B cell (primary cell): Measurements from ENCODE around the gene PCSK9. TPM values are rescaled to one million over a fixed set of nuclear protein-coding genes. Genes with fewer than 3 reads are reported as not detected.

Experiments
- ATAC-seq: fragments of 200-7000 bp; cut with Tn5 transposase; one replicate; pipeline ENCODE4 v1.10.0; 2021; ENCODE audit warnings: low read depth, mild to moderate bottlenecking, moderate number of reproducible peaks, moderate library complexity
- CTCF ChIA-PET: fragments of 350-600 bp; sonication (Branson Sonifier 250); formaldehyde crosslinking; loops from one replicate; lab custom pipeline; 2021; ENCODE audit warnings: antibody characterized with exemption, inconsistent platforms; lab: Charles Lee
- POLR2A ChIA-PET: fragments of 350-600 bp; sonication (Branson Sonifier 250); formaldehyde crosslinking; loops from one replicate; lab custom pipeline; 2021; ENCODE audit warnings: antibody characterized with exemption; lab: Charles Lee
- DNase-seq: peaks from one replicate; pipeline ENCODE4 v3.0.0; 2013
- H2AFZ ChIP-seq: 2 replicates; pipeline ENCODE4 v1.6.1; 2012; ENCODE audit warnings: mild to moderate bottlenecking, low read depth, low read length; ENCODE audit not compliant: insufficient read depth, poor library complexity, severe bottlenecking
- H3K27ac ChIP-seq, 2 donors: 1 replicate in 1 of 2; 2 replicates in 1 of 2; pipeline ENCODE4 v1.5.1; 2012 to 2013; ENCODE audit warnings: low read length in 2 of 2, mild to moderate bottlenecking in 2 of 2, moderate library complexity in 1 of 2
- H3K27me3 ChIP-seq, 4 experiments: fragments of 200-600 bp in 1 of 4; sonication (generic) in 1 of 4; replicated peaks in 1 of 4; 1 replicate in 2 of 4; 2 replicates in 2 of 4; pipeline versions ENCODE4 v1.6.1 to v1.7.0; 2013 to 2016; ENCODE audit warnings: low read length in 3 of 4, mild to moderate bottlenecking in 2 of 4, mixed read lengths in 1 of 4, moderate library complexity in 1 of 4; ENCODE audit not compliant: insufficient read depth in 4 of 4, control insufficient read depth in 3 of 4; ENCODE audit errors: control extremely low read depth in 1 of 4
- H3K36me3 ChIP-seq, 2 experiments: replicated peaks in 1 of 2; 1 replicate in 1 of 2; 2 replicates in 1 of 2; pipeline versions ENCODE4 v1.6.1 to v1.7.1; 2013; ENCODE audit warnings: low read length in 1 of 2; ENCODE audit not compliant: insufficient read depth in 2 of 2, control insufficient read depth in 1 of 2; ENCODE audit errors: control extremely low read depth in 1 of 2, extremely low read depth in 1 of 2
- H3K4me1 ChIP-seq, 2 donors: fragments of 200-600 bp in 1 of 2; sonication (generic) in 1 of 2; 1 replicate in 1 of 2; 2 replicates in 1 of 2; pipeline versions ENCODE4 v1.5.1 to v1.6.1; 2013 to 2017; ENCODE audit warnings: low read length in 2 of 2; ENCODE audit not compliant: control insufficient read depth in 2 of 2, insufficient read depth in 2 of 2
- H3K4me2 ChIP-seq: replicated peaks from 2 replicates; pipeline ENCODE3; 2012; ENCODE audit warnings: mild to moderate bottlenecking, low read depth, low read length; ENCODE audit not compliant: poor library complexity, severe bottlenecking
- H3K4me3 ChIP-seq, 5 experiments: fragments of 200-600 bp in 1 of 5; sonication (generic) in 1 of 5; 1 replicate in 3 of 5; 2 replicates in 2 of 5; pipeline versions ENCODE4 v1.5.1 to v1.7.0; 2011 to 2016; ENCODE audit warnings: low read length in 4 of 5, mild to moderate bottlenecking in 4 of 5, low read depth in 2 of 5, control low read depth in 1 of 5, moderate library complexity in 1 of 5; ENCODE audit not compliant: insufficient read depth in 1 of 5; ENCODE audit errors: control extremely low read depth in 1 of 5, extremely low read depth in 1 of 5
- H3K79me2 ChIP-seq: fragments of 200-600 bp; sonication (generic); one replicate; pipeline ENCODE4 v1.6.0; 2016; ENCODE audit warnings: low read length; ENCODE audit not compliant: control insufficient read depth, insufficient read depth
- H3K9ac ChIP-seq: fragments of 200-600 bp; sonication (generic); 2 replicates; pipeline ENCODE4 v1.6.1; 2017; ENCODE audit warnings: mild to moderate bottlenecking, low read length, moderate library complexity
- H3K9me3 ChIP-seq, 3 donors: one replicate each; pipeline versions ENCODE4 v1.6.1 to v1.7.1; 2013; ENCODE audit warnings: low read length in 2 of 3; ENCODE audit not compliant: control insufficient read depth in 2 of 3, insufficient read depth in 1 of 3; ENCODE audit errors: control extremely low read depth in 1 of 3
- H4K20me1 ChIP-seq: 2 replicates; pipeline ENCODE4 v1.6.0; 2012; ENCODE audit warnings: mild to moderate bottlenecking, low read length; ENCODE audit not compliant: insufficient read depth, control insufficient read depth, poor library complexity, severe bottlenecking
- H3K27ac Mint-ChIP-seq: one replicate; pipeline ENCODE4 v1.8.0; 2021; ENCODE audit warnings: mixed read lengths
- H3K27me3 Mint-ChIP-seq: one replicate; pipeline ENCODE4 v1.8.0; 2021; ENCODE audit warnings: mixed read lengths
- H3K4me1 Mint-ChIP-seq: one replicate; pipeline ENCODE4 v1.8.0; 2021; ENCODE audit warnings: mixed read lengths
- H3K4me3 Mint-ChIP-seq: one replicate; pipeline ENCODE4 v1.8.0; 2021; ENCODE audit warnings: mixed read lengths
- H3K9me3 Mint-ChIP-seq: one replicate; pipeline ENCODE4 v1.8.0; 2022; ENCODE audit warnings: mixed read lengths; ENCODE audit not compliant: insufficient read depth
- CTCF ChIP-seq: fragments of 200-600 bp; IDR thresholded peaks from one replicate; pipeline ENCODE4 v1.8.0; 2022; ENCODE audit warnings: antibody characterized with exemption, mild to moderate bottlenecking
- EZH2 ChIP-seq: IDR thresholded peaks from 2 replicates; pipeline ENCODE4 v1.6.1; 2012; ENCODE audit warnings: borderline replicate concordance, low read depth, mild to moderate bottlenecking, moderate library complexity, low read length; ENCODE audit not compliant: insufficient read depth, poor library complexity, severe bottlenecking
- WGBS: methylation state at CpG from one replicate; pipeline ENCODE4 v1.1.5; 2013; ENCODE audit warnings: missing lambda C conversion rate; ENCODE audit not compliant: insufficient coverage; 5-methylcytosine and 5-hydroxymethylcytosine counted together
- intact Hi-C: fragments of 100-400 bp; cut with micrococcal nuclease; formaldehyde crosslinking; loops from one replicate; pipeline ENCODE4 v1.10.0; 2022
- polyA plus RNA-seq: library from polyadenylated mRNA; depleted of rRNA; stranded (reverse); fragments of >200 nt; gene quantifications from 2 replicates; pipeline ENCODE4 v1.2.3, GENCODE V29; 2012
- total RNA-seq, 2 donors: library from RNA; stranded (reverse); fragments of 120-200 nt in 1 of 2; gene quantifications; 1 replicate in 1 of 2; 2 replicates in 1 of 2; pipeline versions ENCODE4 v1.2.3 to v1.2.4, GENCODE V29; 2013 to 2022

PCSK9 gene
- total and polyA plus RNA-seq, 2 donors (not counting 1 experiment from before 2014, with no cell fraction given) = not detected

- DNase-seq (no peak), ATAC-seq (no peak)
- Histone ChIP-seq H3K27me3 (no peaks in the 10 kb centered on the region), H4K20me1 (no peaks in the 10 kb centered on the region), H2AFZ (no peak overlapping the region), H3K9me3 (no peaks in the 10 kb centered on the region), H3K4me1 (no peaks in the 10 kb centered on the region), H3K4me3 (no peak overlapping the region), H3K9ac (no peak overlapping the region), H3K79me2 (no peaks in the 10 kb centered on the region), H3K27ac (no peak overlapping the region), H3K36me3 (peaks cover 0 to 18% of the 10 kb centered on the region in 2 experiments), H3K4me2 (no peak overlapping the region)
- WGBS = 97% methylated on average over 29 of the region's 29 CpGs
- Mint-ChIP-seq H3K4me1 (no peaks in the 10 kb centered on the region), H3K9me3 (no peaks in the 10 kb centered on the region), H3K27me3 (no peaks in the 10 kb centered on the region), H3K27ac (no peak overlapping the region), H3K4me3 (no peak overlapping the region)
- ChIA-PET POLR2A (no interaction called here), CTCF (no interaction called here)
- intact Hi-C loops = no loop called here
- TF ChIP-seq CTCF (no peak), EZH2 (no peak)
These were observed 23.6 kb downstream of the PCSK9 start for GRCh38 chr1:55062801-55063576.

- Mint-ChIP-seq H3K4me3 (no peak overlapping the region), H3K9me3 (no peaks in the 10 kb centered on the region), H3K27ac (no peak overlapping the region), H3K4me1 (no peaks in the 10 kb centered on the region), H3K27me3 (no peaks in the 10 kb centered on the region)
- Histone ChIP-seq H2AFZ (no peak overlapping the region), H3K4me3 (no peak overlapping the region), H3K4me2 (no peak overlapping the region), H4K20me1 (no peaks in the 10 kb centered on the region), H3K4me1 (no peaks in the 10 kb centered on the region), H3K27ac (no peak overlapping the region), H3K36me3 (peaks cover 0 to 23% of the 10 kb centered on the region in 2 experiments), H3K79me2 (no peaks in the 10 kb centered on the region), H3K9me3 (no peaks in the 10 kb centered on the region), H3K27me3 (no peaks in the 10 kb centered on the region), H3K9ac (no peak overlapping the region)
- TF ChIP-seq CTCF = no peak
- no peak for TF ChIP-seq EZH2
- DNase-seq (no peak), ATAC-seq (no peak)
- ChIA-PET CTCF (no interaction called here), POLR2A (no interaction called here)
- WGBS = 100% methylated on average over 9 of the region's 9 CpGs
- intact Hi-C loops = no loop called here
These were observed 24.2 kb downstream of the PCSK9 start for GRCh38 chr1:55063577-55063942.
